HFF-Myc (cell line): ENCODE data around the gene STK4.
A peak's percentile ranks its signal among the peaks of the same experiment; 100 is the strongest.

ENCODE experiments used
- DNase-seq: peaks from one replicate; pipeline ENCODE4 v3.0.0-alpha.2; 2011; ENCODE audit warnings: low read depth; ENCODE audit errors: extremely low read depth
- H3K4me3 ChIP-seq: replicated peaks from 2 replicates; pipeline ENCODE4 v1.5.1; 2011; ENCODE audit warnings: low read depth, mild to moderate bottlenecking, control low read depth, low read length
- TF ChIP-seq, protein P1 (sequence below): IDR thresholded peaks from 2 replicates; pipeline ENCODE4 v1.5.1; 2012; ENCODE audit warnings: mild to moderate bottlenecking, low read depth, low read length, control low read depth; ENCODE audit errors: missing control alignments

Gene STK4

DNA sequence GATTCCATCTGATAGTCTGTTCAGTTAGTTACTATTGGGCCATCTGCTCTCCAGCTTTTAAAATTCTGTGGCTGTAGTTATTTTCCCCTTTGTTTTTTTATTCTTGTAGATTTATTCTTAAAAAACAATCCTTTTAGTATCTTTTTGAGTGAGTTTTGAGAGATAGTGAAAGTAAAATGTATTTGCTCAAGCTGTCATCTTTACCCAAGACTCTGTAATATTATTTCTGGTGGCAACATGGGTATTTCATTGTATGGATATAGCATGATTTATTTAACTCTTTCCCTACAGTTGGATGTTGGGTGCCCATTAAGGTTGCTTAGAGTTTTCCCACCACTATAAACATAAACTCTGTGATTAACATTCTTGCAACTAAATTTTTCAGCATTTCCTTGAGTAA, 24.6 kb downstream of the STK4 start:
- no peak for DNase-seq
- TF ChIP-seq, protein P1, sequence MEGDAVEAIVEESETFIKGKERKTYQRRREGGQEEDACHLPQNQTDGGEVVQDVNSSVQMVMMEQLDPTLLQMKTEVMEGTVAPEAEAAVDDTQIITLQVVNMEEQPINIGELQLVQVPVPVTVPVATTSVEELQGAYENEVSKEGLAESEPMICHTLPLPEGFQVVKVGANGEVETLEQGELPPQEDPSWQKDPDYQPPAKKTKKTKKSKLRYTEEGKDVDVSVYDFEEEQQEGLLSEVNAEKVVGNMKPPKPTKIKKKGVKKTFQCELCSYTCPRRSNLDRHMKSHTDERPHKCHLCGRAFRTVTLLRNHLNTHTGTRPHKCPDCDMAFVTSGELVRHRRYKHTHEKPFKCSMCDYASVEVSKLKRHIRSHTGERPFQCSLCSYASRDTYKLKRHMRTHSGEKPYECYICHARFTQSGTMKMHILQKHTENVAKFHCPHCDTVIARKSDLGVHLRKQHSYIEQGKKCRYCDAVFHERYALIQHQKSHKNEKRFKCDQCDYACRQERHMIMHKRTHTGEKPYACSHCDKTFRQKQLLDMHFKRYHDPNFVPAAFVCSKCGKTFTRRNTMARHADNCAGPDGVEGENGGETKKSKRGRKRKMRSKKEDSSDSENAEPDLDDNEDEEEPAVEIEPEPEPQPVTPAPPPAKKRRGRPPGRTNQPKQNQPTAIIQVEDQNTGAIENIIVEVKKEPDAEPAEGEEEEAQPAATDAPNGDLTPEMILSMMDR, result no peak
- H3K4me3 ChIP-seq, result 0 out of 2 replicates have a peak overlapping the region, but pooled peaks have one; percentile 1

- no peak for DNase-seq
- no peak overlapping the region for H3K4me3 ChIP-seq
- TF ChIP-seq, protein P1, result no peak
These were observed 27.0 kb downstream of the STK4 start for GRCh38 chr20:44993343-44993742.

DNA sequence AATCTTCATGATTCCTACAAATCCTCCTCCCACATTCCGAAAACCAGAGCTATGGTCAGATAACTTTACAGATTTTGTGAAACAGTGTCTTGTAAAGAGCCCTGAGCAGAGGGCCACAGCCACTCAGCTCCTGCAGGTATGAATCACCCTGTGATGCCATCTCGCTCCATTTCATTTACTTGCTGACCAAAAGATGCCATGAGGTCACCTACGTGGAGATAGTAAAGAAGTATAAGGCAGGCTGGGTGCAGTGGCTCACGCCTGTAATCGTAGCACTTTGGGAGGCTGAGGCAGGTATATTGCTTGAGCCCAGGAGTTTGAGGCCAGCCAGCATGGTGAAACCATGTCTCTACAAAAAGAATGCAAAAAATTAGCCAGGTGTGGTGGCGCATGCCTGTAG, 30.9 kb downstream of the STK4 start:
- TF ChIP-seq, protein P1, result no peak
- H3K4me3 ChIP-seq, result no peak overlapping the region
- no peak for DNase-seq

GRCh38 chr20:44997668-44998067, 31.4 kb downstream of the STK4 start:
- no peak for DNase-seq
- TF ChIP-seq, protein P1, result no peak
- H3K4me3 ChIP-seq, result no peak overlapping the region

DNA sequence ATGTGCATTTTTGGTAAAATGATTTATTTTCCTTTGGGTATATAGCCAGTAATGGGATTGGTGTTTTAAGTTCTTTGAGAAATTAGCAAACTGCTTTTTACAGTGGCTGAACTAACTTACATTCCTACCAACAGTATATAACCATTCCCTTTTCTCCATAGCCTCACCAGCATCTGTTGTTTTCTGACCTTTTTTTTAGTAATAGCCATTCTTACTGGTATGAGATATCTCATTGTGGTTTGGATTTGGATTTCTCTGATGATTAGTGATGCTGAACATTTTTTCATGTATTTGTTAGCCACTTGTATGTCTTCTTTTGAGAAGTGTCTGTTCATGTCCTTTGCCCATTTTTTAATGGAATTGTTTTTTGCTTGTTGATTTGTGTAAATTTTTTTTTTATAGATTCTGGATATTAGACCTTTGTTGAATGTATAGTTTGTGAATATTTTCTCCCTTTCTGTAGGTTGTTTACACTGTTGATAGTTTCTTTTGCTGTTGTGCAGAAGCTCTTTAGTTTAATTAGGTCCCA, 42.3 kb downstream of the STK4 start:
- no peak overlapping the region for H3K4me3 ChIP-seq
- TF ChIP-seq, protein P1, result no peak
- no peak for DNase-seq

GRCh38 chr20:45010399-45010828, 44.1 kb downstream of the STK4 start:
- TF ChIP-seq, protein P1, result no peak
- no peak overlapping the region for H3K4me3 ChIP-seq
- DNase-seq, result no peak

DNA sequence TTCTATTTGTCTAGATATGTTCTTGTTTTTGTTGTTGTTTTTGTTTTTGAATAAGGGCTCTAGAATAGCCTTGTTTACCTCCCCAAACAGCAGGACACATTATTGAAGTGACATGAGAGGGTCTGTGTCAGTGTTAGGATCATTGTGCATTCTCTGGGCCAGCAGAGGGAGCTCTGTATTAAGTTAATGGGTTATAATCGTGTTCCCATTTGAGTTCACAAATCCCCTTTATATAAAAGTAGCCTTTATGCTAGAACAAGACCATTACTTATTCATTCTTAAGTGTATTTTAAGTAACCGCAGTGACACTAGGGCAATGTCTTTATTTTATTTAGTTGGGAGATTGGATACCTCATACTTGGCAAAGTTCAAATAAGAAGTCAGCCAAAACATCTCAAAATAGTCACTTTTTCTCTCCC, 44.8 kb downstream of the STK4 start:
- H3K4me3 ChIP-seq, result no peak overlapping the region
- no peak for DNase-seq
- TF ChIP-seq, protein P1, result peak; percentile 72
